Right lobe of liver (tissue), 6 donors: ENCODE data around the gene CD247. TPM values are rescaled to one million over a fixed set of nuclear protein-coding genes. Genes with fewer than 3 reads are reported as not detected.

ENCODE experiments used
- ATAC-seq, 4 donors: fragments of 200-7000 bp; cut with Tn5 transposase; one replicate each; pipeline ENCODE4 v1.9.1; 2020; ENCODE audit warnings: mild to moderate bottlenecking in 4 of 4, moderate library complexity in 4 of 4
- DNase-seq, 3 donors: peaks; one replicate each; pipeline ENCODE4 v3.0.0-alpha.2; 2020
- H3K27ac ChIP-seq, 3 donors: fragments of 200-600 bp; one replicate each; pipeline ENCODE4 v1.8.0; 2022
- H3K27me3 ChIP-seq, 2 donors: fragments of 200-600 bp; one replicate each; pipeline ENCODE4 v1.8.0; 2022
- H3K36me3 ChIP-seq, 4 donors: fragments of 200-600 bp; sonication (generic) in 1 of 4; one replicate each; pipeline versions ENCODE4 v1.5.1 to v1.8.0; 2017 to 2022; ENCODE audit warnings: control low read depth in 1 of 4
- H3K4me1 ChIP-seq, 4 donors: fragments of 200-600 bp; sonication (generic) in 1 of 4; one replicate each; pipeline versions ENCODE4 v1.5.1 to v1.8.0; 2017 to 2022; ENCODE audit warnings: control low read depth in 1 of 4
- H3K4me3 ChIP-seq, 3 donors: fragments of 200-600 bp; one replicate each; pipeline ENCODE4 v1.8.0; 2022
- H3K9me3 ChIP-seq, 4 donors: fragments of 200-600 bp; sonication (generic) in 1 of 4; one replicate each; pipeline versions ENCODE4 v1.5.1 to v1.8.0; 2017 to 2022; ENCODE audit warnings: control low read depth in 1 of 4
- CTCF ChIP-seq, 4 donors: fragments of 200-600 bp in 3 of 4; fragments of 450-650 bp in 1 of 4; IDR thresholded peaks; one replicate each; pipeline versions ENCODE4 v1.5.1 to v1.8.0; 2016 to 2022; ENCODE audit warnings: antibody characterized with exemption in 4 of 4, mild to moderate bottlenecking in 2 of 4
- POLR2A ChIP-seq: fragments of 450-650 bp; IDR thresholded peaks from one replicate; pipeline ENCODE4 v1.6.1; 2017; ENCODE audit warnings: antibody characterized with exemption, mild to moderate bottlenecking
- WGBS: methylation state at CpG from one replicate; pipeline ENCODE4 v1.1.6; 2018; ENCODE audit warnings: low coverage, low lambda C conversion rate; ENCODE audit not compliant: insufficient coverage; ENCODE audit errors: missing lambda C conversion rate; 5-methylcytosine and 5-hydroxymethylcytosine counted together
- intact Hi-C, 2 donors: fragments of 100-400 bp; cut with DNase I; formaldehyde crosslinking; loops; one replicate each; pipeline versions ENCODE4 v1.11.2 to v1.14.1; 2022
- total RNA-seq, 6 experiments: library from RNA; depleted of rRNA in 2 of 6; stranded (reverse); fragments of >200 nt in 2 of 6; fragmentation: NEBNext Ultra II Directional in 3 of 6; extraction: Animal tissue kit (Norgen Biotek cat#: 25700) in 3 of 6; gene quantifications; one replicate each; pipeline versions ENCODE4 v1.1.0 to v1.2.4, GENCODE V29; 2016 to 2023
- donor health status: DM: no; HTN: yes; CAD: no.
- donor health status: DM: no; HTN: no; CAD: no.
- donor health status: DM: no; HTN: no; CAD: no.
- donor health status: DM: no; HTN: yes; CAD: no.
- donor health status: DM: no; HTN: yes; CAD: no.

The CD247 gene
- total RNA-seq, 6 experiments from 2014 or later = 0.48 to 2.2 (median 0.71) TPM

DNA sequence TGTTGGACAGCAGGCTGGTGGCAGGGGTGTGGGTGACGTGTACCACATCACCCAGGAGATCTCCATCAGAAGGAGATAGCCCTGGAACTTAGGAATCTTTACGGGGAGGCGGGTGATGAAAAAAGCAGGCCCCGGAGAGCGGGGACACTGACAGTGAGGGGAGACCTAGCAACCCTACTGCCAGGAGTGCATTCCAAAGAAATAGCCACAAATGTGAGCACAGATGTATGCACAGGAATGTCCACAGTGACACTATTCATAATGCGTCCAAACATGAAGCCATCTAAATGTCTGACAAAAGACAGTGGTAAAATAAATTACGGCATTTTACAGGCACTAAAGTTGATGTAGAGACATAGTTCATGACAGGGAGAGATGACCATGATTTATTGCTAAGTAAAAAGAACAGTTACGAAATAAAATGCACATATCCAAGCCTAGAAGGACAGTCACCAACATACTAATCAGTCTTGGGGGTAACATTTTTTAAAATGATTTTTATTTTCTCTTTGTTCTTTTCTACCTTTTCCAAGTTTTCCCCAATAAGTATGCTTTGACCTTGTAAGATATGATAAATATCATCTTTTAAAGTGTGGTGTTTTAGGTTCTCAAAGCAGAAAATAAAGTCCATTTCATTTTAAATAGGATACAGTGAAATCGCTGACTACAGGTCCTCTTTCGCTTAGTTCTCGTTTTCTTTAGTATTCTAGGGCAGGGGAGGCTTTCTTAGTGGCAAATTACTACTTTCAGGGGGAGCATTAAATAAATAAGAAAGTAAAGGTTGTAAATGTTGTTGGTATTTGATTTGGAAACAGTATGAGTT, 21.3 kb downstream of the CD247 start:
- intact Hi-C loops = no loop called here
- Histone ChIP-seq H3K36me3 (no peaks in the 10 kb centered on the region), H3K27ac (no peak overlapping the region), H3K4me3 (no peak overlapping the region), H3K9me3 (no peaks in the 10 kb centered on the region), H3K4me1 (no peaks in the 10 kb centered on the region), H3K27me3 (no peaks in the 10 kb centered on the region)
- no peak for DNase-seq
- no peak for ATAC-seq
- TF ChIP-seq CTCF (IDR thresholded peaks at IDR 0.05) = no peak
- TF ChIP-seq POLR2A = no peak
- 83% methylated on average over 10 of the region's 11 CpGs for WGBS

GRCh38 chr1:167493372-167493771, 25.0 kb downstream of the CD247 start:
- no peaks in the 10 kb centered on the region for H3K9me3 ChIP-seq
- H3K36me3 ChIP-seq = no peaks in the 10 kb centered on the region
- no CpG with 5 or more reads among the region's 2 CpGs for WGBS

GRCh38 chr1:167492481-167492910, 25.8 kb downstream of the CD247 start:
- peak in 1 of 4 donors; percentile 10 for ATAC-seq

More at GRCh38 chr1:167493372-167493771, 25.0 kb downstream of the CD247 start:
- ATAC-seq = no peak
- no peak for DNase-seq
- intact Hi-C loops = no loop called here
- TF ChIP-seq CTCF (IDR thresholded peaks at IDR 0.05) (no peak), POLR2A (no peak)
- Histone ChIP-seq H3K4me3 (no peak overlapping the region), H3K27me3 (no peaks in the 10 kb centered on the region), H3K4me1 (no peaks in the 10 kb centered on the region), H3K27ac (no peak overlapping the region)

GRCh38 chr1:167491586-167492461, 26.5 kb downstream of the CD247 start:
- Histone ChIP-seq H3K4me1 (no peaks in the 10 kb centered on the region), H3K36me3 (no peaks in the 10 kb centered on the region), H3K9me3 (no peaks in the 10 kb centered on the region), H3K4me3 (no peak overlapping the region), H3K27ac (no peak overlapping the region), H3K27me3 (no peaks in the 10 kb centered on the region)
- DNase-seq = no peak
- WGBS = 50% methylated on average over 10 of the region's 12 CpGs
- peak in 1 of 4 donors; percentile 28 for ATAC-seq
- intact Hi-C loops = no loop called here
- no peak for TF ChIP-seq CTCF (IDR thresholded peaks at IDR 0.05)
- no peak for TF ChIP-seq POLR2A

More at GRCh38 chr1:167492481-167492910, 25.8 kb downstream of the CD247 start:
- no peaks in the 10 kb centered on the region for H3K27me3 ChIP-seq
- no peak overlapping the region for H3K27ac ChIP-seq
- 41% methylated on average over 4 of the region's 5 CpGs for WGBS
- no peak for TF ChIP-seq POLR2A
- TF ChIP-seq CTCF (IDR thresholded peaks at IDR 0.05) = no peak
- DNase-seq = no peak
- H3K4me3 ChIP-seq = no peak overlapping the region
- H3K9me3 ChIP-seq = no peaks in the 10 kb centered on the region
- no peaks in the 10 kb centered on the region for H3K4me1 ChIP-seq
- intact Hi-C loops = no loop called here
- no peaks in the 10 kb centered on the region for H3K36me3 ChIP-seq
